ENCODE measurements around the gene GPC5.

GRCh38 chr13:92806215-92806614 lies 1407.8 kb downstream of the GPC5 start:
- no peak for TF ChIP-seq POLR2AphosphoS5 (IDR thresholded peaks at IDR 0.05; ENCODE audit: low read depth, low read length)
- TF ChIP-seq TAF1 (IDR thresholded peaks at IDR 0.05; ENCODE audit: borderline replicate concordance, insufficient read depth, low read length): no peak
- TF ChIP-seq SIN3A (IDR thresholded peaks at IDR 0.05; ENCODE audit: borderline replicate concordance, insufficient read depth, low read length): no peak
- TF ChIP-seq, protein P1, sequence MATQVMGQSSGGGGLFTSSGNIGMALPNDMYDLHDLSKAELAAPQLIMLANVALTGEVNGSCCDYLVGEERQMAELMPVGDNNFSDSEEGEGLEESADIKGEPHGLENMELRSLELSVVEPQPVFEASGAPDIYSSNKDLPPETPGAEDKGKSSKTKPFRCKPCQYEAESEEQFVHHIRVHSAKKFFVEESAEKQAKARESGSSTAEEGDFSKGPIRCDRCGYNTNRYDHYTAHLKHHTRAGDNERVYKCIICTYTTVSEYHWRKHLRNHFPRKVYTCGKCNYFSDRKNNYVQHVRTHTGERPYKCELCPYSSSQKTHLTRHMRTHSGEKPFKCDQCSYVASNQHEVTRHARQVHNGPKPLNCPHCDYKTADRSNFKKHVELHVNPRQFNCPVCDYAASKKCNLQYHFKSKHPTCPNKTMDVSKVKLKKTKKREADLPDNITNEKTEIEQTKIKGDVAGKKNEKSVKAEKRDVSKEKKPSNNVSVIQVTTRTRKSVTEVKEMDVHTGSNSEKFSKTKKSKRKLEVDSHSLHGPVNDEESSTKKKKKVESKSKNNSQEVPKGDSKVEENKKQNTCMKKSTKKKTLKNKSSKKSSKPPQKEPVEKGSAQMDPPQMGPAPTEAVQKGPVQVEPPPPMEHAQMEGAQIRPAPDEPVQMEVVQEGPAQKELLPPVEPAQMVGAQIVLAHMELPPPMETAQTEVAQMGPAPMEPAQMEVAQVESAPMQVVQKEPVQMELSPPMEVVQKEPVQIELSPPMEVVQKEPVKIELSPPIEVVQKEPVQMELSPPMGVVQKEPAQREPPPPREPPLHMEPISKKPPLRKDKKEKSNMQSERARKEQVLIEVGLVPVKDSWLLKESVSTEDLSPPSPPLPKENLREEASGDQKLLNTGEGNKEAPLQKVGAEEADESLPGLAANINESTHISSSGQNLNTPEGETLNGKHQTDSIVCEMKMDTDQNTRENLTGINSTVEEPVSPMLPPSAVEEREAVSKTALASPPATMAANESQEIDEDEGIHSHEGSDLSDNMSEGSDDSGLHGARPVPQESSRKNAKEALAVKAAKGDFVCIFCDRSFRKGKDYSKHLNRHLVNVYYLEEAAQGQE (IDR thresholded peaks at IDR 0.05; ENCODE audit: insufficient read depth in 1 of 2, low read depth in 2 of 2, low read length in 2 of 2): no peak

Data from PFSK-1 (cell line).